GM23338 (cell line): ENCODE data around the gene DMWD.

Source experiments
- CREB1 ChIP-seq: fragments of 250-450 bp; sonication (Bioruptor Pico); IDR thresholded peaks from 2 replicates; pipeline ENCODE4 v1.5.0; 2020; ENCODE audit warnings: low read depth, mild to moderate bottlenecking, moderate library complexity
- EZH2 ChIP-seq: fragments of 200-600 bp; sonication (generic); IDR thresholded peaks from one replicate; pipeline ENCODE4 v1.8.0; 2017; ENCODE audit warnings: antibody characterized with exemption, mild to moderate bottlenecking, low read depth; ENCODE audit not compliant: unreplicated experiment
- EZH2phosphoT487 ChIP-seq: fragments of 200-600 bp; sonication (generic); IDR thresholded peaks from one replicate; pipeline ENCODE4 v1.8.1; 2018; ENCODE audit warnings: antibody characterized with exemption; ENCODE audit not compliant: unreplicated experiment
- JUNB ChIP-seq: IDR thresholded peaks from one replicate; pipeline ENCODE4 v1.6.1; 2016; ENCODE audit warnings: antibody characterized with exemption; ENCODE audit not compliant: unreplicated experiment
- POLR2AphosphoS5 ChIP-seq: IDR thresholded peaks from 2 replicates; pipeline ENCODE4 v1.6.1; 2016; ENCODE audit warnings: antibody characterized with exemption, low read depth
- TF ChIP-seq, protein P1 (sequence below), 2 experiments: fragments of 200-600 bp in 1 of 2; sonication (generic) in 1 of 2; conservative IDR thresholded peaks; 2 replicates each; pipeline versions ENCODE4 v1.5.1 to v1.6.1; 2016 to 2017; ENCODE audit warnings: antibody characterized with exemption in 2 of 2, low read depth in 2 of 2, mild to moderate bottlenecking in 2 of 2, moderate library complexity in 1 of 2
- TF ChIP-seq, protein P2 (sequence below): IDR thresholded peaks from one replicate; pipeline ENCODE4 v1.6.1; 2018; ENCODE audit warnings: antibody characterized with exemption; ENCODE audit not compliant: unreplicated experiment
- TF ChIP-seq, protein P3 (sequence below): IDR thresholded peaks from 2 replicates; pipeline ENCODE4 v1.6.1; 2016; ENCODE audit warnings: antibody characterized with exemption

DNA sequence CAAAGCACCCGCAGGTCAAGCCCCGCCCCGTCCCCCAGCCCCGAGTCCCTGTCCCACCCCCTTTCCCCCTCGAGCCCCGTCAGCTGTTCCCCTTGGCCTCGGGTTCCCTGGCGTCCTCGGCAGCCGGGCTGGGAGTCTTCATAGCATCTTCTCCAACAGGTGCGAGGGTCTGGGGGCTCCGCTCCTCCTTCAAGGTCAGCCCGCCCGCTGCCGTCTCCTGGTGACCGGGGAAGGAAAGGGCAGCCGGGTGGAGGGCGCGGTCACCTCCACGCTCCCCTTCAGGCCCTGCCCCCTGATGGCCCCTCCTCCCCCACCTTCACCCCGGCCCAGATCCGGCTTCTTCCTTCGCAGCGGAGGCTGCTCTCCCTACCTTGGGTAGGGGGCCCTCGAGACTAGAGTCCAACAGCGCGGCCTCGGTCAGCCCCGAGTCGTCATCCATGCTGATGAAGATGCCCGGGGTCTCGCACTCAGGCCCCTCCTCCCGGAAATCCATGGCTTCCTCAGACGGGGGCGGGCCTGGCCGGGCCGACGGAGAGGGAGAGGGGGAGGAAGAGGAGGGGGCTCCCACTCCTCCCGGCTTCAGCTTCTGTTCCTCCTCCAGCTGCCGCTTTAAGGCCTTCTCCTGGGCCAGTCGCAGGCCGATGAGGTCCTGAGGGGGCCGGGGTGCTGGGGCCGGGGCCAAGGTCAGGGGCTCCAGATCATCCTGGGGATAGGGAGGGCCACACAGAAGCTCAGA lies 23.0 kb upstream of the DMWD start:
- TF ChIP-seq EZH2phosphoT487: no peak
- TF ChIP-seq, protein P1, sequence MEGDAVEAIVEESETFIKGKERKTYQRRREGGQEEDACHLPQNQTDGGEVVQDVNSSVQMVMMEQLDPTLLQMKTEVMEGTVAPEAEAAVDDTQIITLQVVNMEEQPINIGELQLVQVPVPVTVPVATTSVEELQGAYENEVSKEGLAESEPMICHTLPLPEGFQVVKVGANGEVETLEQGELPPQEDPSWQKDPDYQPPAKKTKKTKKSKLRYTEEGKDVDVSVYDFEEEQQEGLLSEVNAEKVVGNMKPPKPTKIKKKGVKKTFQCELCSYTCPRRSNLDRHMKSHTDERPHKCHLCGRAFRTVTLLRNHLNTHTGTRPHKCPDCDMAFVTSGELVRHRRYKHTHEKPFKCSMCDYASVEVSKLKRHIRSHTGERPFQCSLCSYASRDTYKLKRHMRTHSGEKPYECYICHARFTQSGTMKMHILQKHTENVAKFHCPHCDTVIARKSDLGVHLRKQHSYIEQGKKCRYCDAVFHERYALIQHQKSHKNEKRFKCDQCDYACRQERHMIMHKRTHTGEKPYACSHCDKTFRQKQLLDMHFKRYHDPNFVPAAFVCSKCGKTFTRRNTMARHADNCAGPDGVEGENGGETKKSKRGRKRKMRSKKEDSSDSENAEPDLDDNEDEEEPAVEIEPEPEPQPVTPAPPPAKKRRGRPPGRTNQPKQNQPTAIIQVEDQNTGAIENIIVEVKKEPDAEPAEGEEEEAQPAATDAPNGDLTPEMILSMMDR (conservative IDR thresholded peaks at IDR 0.05; ENCODE audit: low read depth in 2 of 2): no peak; a peak in 2 of 4 replicates
- TF ChIP-seq JUNB: no peak
- TF ChIP-seq, protein P2, sequence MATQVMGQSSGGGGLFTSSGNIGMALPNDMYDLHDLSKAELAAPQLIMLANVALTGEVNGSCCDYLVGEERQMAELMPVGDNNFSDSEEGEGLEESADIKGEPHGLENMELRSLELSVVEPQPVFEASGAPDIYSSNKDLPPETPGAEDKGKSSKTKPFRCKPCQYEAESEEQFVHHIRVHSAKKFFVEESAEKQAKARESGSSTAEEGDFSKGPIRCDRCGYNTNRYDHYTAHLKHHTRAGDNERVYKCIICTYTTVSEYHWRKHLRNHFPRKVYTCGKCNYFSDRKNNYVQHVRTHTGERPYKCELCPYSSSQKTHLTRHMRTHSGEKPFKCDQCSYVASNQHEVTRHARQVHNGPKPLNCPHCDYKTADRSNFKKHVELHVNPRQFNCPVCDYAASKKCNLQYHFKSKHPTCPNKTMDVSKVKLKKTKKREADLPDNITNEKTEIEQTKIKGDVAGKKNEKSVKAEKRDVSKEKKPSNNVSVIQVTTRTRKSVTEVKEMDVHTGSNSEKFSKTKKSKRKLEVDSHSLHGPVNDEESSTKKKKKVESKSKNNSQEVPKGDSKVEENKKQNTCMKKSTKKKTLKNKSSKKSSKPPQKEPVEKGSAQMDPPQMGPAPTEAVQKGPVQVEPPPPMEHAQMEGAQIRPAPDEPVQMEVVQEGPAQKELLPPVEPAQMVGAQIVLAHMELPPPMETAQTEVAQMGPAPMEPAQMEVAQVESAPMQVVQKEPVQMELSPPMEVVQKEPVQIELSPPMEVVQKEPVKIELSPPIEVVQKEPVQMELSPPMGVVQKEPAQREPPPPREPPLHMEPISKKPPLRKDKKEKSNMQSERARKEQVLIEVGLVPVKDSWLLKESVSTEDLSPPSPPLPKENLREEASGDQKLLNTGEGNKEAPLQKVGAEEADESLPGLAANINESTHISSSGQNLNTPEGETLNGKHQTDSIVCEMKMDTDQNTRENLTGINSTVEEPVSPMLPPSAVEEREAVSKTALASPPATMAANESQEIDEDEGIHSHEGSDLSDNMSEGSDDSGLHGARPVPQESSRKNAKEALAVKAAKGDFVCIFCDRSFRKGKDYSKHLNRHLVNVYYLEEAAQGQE: no peak
- TF ChIP-seq, protein P3, sequence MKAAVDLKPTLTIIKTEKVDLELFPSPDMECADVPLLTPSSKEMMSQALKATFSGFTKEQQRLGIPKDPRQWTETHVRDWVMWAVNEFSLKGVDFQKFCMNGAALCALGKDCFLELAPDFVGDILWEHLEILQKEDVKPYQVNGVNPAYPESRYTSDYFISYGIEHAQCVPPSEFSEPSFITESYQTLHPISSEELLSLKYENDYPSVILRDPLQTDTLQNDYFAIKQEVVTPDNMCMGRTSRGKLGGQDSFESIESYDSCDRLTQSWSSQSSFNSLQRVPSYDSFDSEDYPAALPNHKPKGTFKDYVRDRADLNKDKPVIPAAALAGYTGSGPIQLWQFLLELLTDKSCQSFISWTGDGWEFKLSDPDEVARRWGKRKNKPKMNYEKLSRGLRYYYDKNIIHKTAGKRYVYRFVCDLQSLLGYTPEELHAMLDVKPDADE: peak; percentile 47; the same call in 1 of the 2 replicates
- no peak for TF ChIP-seq EZH2
- TF ChIP-seq POLR2AphosphoS5: peak; percentile 74
- TF ChIP-seq CREB1: 0 out of 2 replicates have a peak, but pooled peaks have one; percentile 37
